Loucy (cell line): ENCODE measurements around the gene NIPAL3.

Source experiments
- EZH2phosphoT487 ChIP-seq: fragments of 200-600 bp; IDR thresholded peaks from 2 replicates; pipeline ENCODE4 v1.6.1; 2018; ENCODE audit warnings: antibody characterized with exemption, mild to moderate bottlenecking, moderate library complexity, borderline replicate concordance
- TF ChIP-seq, protein P1 (sequence below): fragments of 200-600 bp; sonication (generic); conservative IDR thresholded peaks from 2 replicates; pipeline ENCODE4 v1.5.1; 2014; ENCODE audit warnings: mild to moderate bottlenecking, antibody characterized with exemption, low read length

DNA sequence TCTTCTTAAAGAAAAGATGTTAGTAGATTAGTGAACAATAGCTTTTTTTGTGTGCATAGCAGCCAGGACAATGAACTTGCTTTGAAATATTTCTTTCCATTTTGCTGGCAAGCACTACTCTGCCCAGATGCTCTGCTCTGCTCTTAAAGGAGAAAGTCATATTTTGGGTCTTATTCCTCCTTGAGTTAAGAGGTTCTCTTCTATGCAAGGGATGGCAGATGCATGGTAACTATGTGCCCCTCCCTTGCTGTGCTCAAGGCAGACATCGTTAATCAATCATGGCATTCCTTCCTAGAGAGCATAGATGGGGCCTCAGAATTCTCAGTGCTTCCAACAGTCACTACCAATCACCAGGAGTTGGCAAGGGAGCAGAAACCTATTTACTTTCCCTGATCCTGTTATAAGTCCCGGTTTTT lies 27.6 kb downstream of the NIPAL3 start:
- TF ChIP-seq EZH2phosphoT487 = no peak
- TF ChIP-seq, protein P1, sequence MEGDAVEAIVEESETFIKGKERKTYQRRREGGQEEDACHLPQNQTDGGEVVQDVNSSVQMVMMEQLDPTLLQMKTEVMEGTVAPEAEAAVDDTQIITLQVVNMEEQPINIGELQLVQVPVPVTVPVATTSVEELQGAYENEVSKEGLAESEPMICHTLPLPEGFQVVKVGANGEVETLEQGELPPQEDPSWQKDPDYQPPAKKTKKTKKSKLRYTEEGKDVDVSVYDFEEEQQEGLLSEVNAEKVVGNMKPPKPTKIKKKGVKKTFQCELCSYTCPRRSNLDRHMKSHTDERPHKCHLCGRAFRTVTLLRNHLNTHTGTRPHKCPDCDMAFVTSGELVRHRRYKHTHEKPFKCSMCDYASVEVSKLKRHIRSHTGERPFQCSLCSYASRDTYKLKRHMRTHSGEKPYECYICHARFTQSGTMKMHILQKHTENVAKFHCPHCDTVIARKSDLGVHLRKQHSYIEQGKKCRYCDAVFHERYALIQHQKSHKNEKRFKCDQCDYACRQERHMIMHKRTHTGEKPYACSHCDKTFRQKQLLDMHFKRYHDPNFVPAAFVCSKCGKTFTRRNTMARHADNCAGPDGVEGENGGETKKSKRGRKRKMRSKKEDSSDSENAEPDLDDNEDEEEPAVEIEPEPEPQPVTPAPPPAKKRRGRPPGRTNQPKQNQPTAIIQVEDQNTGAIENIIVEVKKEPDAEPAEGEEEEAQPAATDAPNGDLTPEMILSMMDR = no peak
